Keratinocyte (primary cell): ENCODE data around the gene C11orf42. TPM values are rescaled to one million over a fixed set of nuclear protein-coding genes. Genes with fewer than 3 reads are reported as not detected.

Source experiments
- DNase-seq: peaks from one replicate; pipeline ENCODE4 v3.0.0-alpha.2; 2011; ENCODE audit warnings: low read depth, missing footprints, low spot score
- FAIRE-seq: peaks from 2 replicates; lab custom pipeline; 2011; peaks lifted over from hg19 to GRCh38; lab: Jason Lieb, UNC
- H2AFZ ChIP-seq: 2 replicates; pipeline ENCODE4 v1.6.0; 2012; ENCODE audit warnings: low read length, control low read depth, inconsistent platforms; ENCODE audit not compliant: control insufficient read depth
- H3K27ac ChIP-seq: 2 replicates; pipeline ENCODE4 v1.5.1; 2011; ENCODE audit warnings: low read length; ENCODE audit not compliant: control insufficient read depth, insufficient read depth
- H3K27me3 ChIP-seq: 3 replicates; pipeline ENCODE4 v1.6.0; 2011; ENCODE audit warnings: low read length; ENCODE audit not compliant: control insufficient read depth, insufficient read depth; ENCODE audit errors: extremely low read depth
- H3K36me3 ChIP-seq, 2 experiments: 2 replicates in 1 of 2; 3 replicates in 1 of 2; pipeline ENCODE4 v1.5.1; 2011; ENCODE audit warnings: low read length in 2 of 2, mild to moderate bottlenecking in 1 of 2; ENCODE audit not compliant: control insufficient read depth in 2 of 2, insufficient read depth in 2 of 2; ENCODE audit errors: extremely low read depth in 1 of 2
- H3K4me1 ChIP-seq: 3 replicates; pipeline ENCODE4 v1.5.1; 2011; ENCODE audit warnings: low read length; ENCODE audit not compliant: control insufficient read depth, insufficient read depth; ENCODE audit errors: extremely low read depth
- H3K4me2 ChIP-seq: 3 replicates; pipeline ENCODE4 v1.6.0; 2011; ENCODE audit warnings: low read depth, low read length; ENCODE audit not compliant: control insufficient read depth, insufficient read depth; ENCODE audit errors: extremely low read depth
- H3K4me3 ChIP-seq, 3 experiments: fragments of 200-600 bp in 1 of 3; sonication (generic) in 1 of 3; 2 replicates in 2 of 3; 3 replicates in 1 of 3; pipeline ENCODE4 v1.5.1; 2011 to 2016; ENCODE audit warnings: low read length in 3 of 3, mild to moderate bottlenecking in 3 of 3, control low read depth in 2 of 3, inconsistent platforms in 1 of 3, low read depth in 1 of 3, mixed read lengths in 1 of 3, mixed run types in 1 of 3, moderate library complexity in 1 of 3; ENCODE audit not compliant: control insufficient read depth in 2 of 3, insufficient read depth in 2 of 3; ENCODE audit errors: extremely low read depth in 1 of 3
- H3K79me2 ChIP-seq: 2 replicates; pipeline ENCODE4 v1.6.0; 2012; ENCODE audit warnings: low read length; ENCODE audit not compliant: control insufficient read depth, insufficient read depth
- H3K9ac ChIP-seq: 3 replicates; pipeline ENCODE4 v1.6.0; 2011; ENCODE audit warnings: low read length; ENCODE audit not compliant: control insufficient read depth, insufficient read depth; ENCODE audit errors: extremely low read depth
- H3K9me1 ChIP-seq: 3 replicates; pipeline ENCODE4 v1.6.0; 2011; ENCODE audit warnings: low read length; ENCODE audit not compliant: control insufficient read depth, insufficient read depth; ENCODE audit errors: extremely low read depth
- H3K9me3 ChIP-seq: 2 replicates; pipeline ENCODE4 v1.5.1; 2012; ENCODE audit warnings: low read depth, low read length; ENCODE audit not compliant: control insufficient read depth
- H4K20me1 ChIP-seq: 3 replicates; pipeline ENCODE4 v1.6.0; 2011; ENCODE audit warnings: low read length; ENCODE audit not compliant: control insufficient read depth, insufficient read depth; ENCODE audit errors: extremely low read depth
- CTCF ChIP-seq, 3 experiments: IDR thresholded peaks in 1 of 3; conservative IDR thresholded peaks in 1 of 3; optimal IDR thresholded peaks in 1 of 3; 2 replicates in 2 of 3; 3 replicates in 1 of 3; pipeline versions ENCODE3 to v1.5.1; 2011; ENCODE audit warnings: low read length in 3 of 3, mild to moderate bottlenecking in 3 of 3, moderate library complexity in 2 of 3, control low read depth in 1 of 3, inconsistent platforms in 1 of 3; ENCODE audit not compliant: insufficient read depth in 2 of 3; ENCODE audit errors: extremely low read depth in 1 of 3
- EZH2 ChIP-seq: IDR thresholded peaks from one replicate; pipeline ENCODE4 v1.6.1; 2012; ENCODE audit warnings: inconsistent platforms, mild to moderate bottlenecking, low read length, moderate library complexity
- dilution Hi-C: fragments of 300-500 bp; cut with MboI; formaldehyde crosslinking; loops from one replicate; pipeline ENCODE4 v1.7.0; 2020; ENCODE audit warnings: low sequenced_read_pairs; ENCODE audit not compliant: extremely low pct_ligation_motif_present
- polyA plus RNA-seq, 5 experiments: library from polyadenylated mRNA; depleted of rRNA in 3 of 5; stranded (reverse) in 3 of 5; stranded (forward) in 1 of 5; unstranded in 1 of 5; fragments of >200 nt; gene quantifications; 1 replicate in 1 of 5; 2 replicates in 3 of 5; 3 replicates in 1 of 5; pipeline versions ENCODE4 v1.2.1 to v1.2.3, GENCODE V29; 2011 to 2012; ENCODE audit warnings: missing spikeins in 2 of 5, low read depth in 1 of 5, low replicate concordance in 1 of 5

C11orf42 gene
- polyA plus RNA-seq, 1 donor (not counting 4 experiments of a cell fraction or from before 2014, with no cell fraction given) = not detected

- TF ChIP-seq CTCF (optimal IDR thresholded peaks at IDR 0.05 in 1 of 3, IDR thresholded peaks at IDR 0.05 in 1 of 3, conservative IDR thresholded peaks at IDR 0.05 in 1 of 3; ENCODE audit: extremely low read depth in 1 of 3, insufficient read depth in 2 of 3, low read length in 3 of 3) (no peak), EZH2 (no peak)
- H3K4me1 ChIP-seq = peaks cover 12% of the 10 kb centered on the region
- no peaks in the 10 kb centered on the region for H4K20me1 ChIP-seq
- no peaks in the 10 kb centered on the region for H3K79me2 ChIP-seq
- DNase-seq = no peak
- no peak overlapping the region for H3K4me2 ChIP-seq
- dilution Hi-C loops = no loop called here
- no peak overlapping the region for H2AFZ ChIP-seq
- no peak overlapping the region for H3K4me3 ChIP-seq
- H3K27me3 ChIP-seq = no peaks in the 10 kb centered on the region
- no peak overlapping the region for H3K9ac ChIP-seq
- H3K9me1 ChIP-seq = no peaks in the 10 kb centered on the region
- no peak for FAIRE-seq
- no peaks in the 10 kb centered on the region for H3K9me3 ChIP-seq
- H3K36me3 ChIP-seq = no peaks in the 10 kb centered on the region
- no peak overlapping the region for H3K27ac ChIP-seq
Measured at GRCh38 chr11:6241316-6241715, 36.0 kb downstream of the C11orf42 start.

GRCh38 chr11:6245536-6245935 is 40.2 kb downstream of the C11orf42 start:
- Histone ChIP-seq H2AFZ (peak overlapping the region; percentile 23), H3K27me3 (no peaks in the 10 kb centered on the region), H3K79me2 (no peaks in the 10 kb centered on the region), H3K9me1 (no peaks in the 10 kb centered on the region), H3K4me1 (peaks cover 22% of the 10 kb centered on the region), H3K9me3 (no peaks in the 10 kb centered on the region), H3K36me3 (no peaks in the 10 kb centered on the region), H4K20me1 (no peaks in the 10 kb centered on the region), H3K27ac (no peak overlapping the region), H3K4me2 (peak overlapping the region; percentile 45), H3K4me3 (no peak overlapping the region), H3K9ac (no peak overlapping the region)
- no peak for TF ChIP-seq CTCF (optimal IDR thresholded peaks at IDR 0.05 in 1 of 3, IDR thresholded peaks at IDR 0.05 in 1 of 3, conservative IDR thresholded peaks at IDR 0.05 in 1 of 3; ENCODE audit: extremely low read depth in 1 of 3, insufficient read depth in 2 of 3, low read length in 3 of 3)
- no peak for TF ChIP-seq EZH2
- peak; percentile 92 for FAIRE-seq
- DNase-seq = no peak
- dilution Hi-C loops = no loop called here
